Measurements from ENCODE around the gene IKZF4. TPM values are rescaled to one million over a fixed set of nuclear protein-coding genes. Genes with fewer than 3 reads are reported as not detected.

The IKZF4 gene
- total RNA-seq, 2 donors from 2014 or later, result 2.6 to 3.9 TPM

DNA sequence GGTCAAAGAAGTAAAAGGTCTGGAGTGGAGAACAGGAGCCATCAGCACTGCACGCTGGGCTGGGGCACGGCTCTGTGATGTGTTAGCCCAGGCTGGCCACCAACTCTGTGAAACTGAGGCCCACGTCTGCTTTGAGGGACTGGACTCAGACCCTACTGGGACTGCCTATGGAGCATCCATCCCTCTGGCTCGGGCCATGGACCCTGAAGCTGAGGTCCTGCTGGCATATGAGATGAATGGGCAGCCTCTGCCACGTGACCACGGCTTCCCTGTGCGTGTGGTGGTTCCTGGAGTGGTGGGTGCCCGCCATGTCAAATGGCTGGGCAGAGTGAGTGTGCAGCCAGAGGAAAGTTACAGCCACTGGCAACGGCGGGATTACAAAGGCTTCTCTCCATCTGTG is 16.6 kb upstream of the IKZF4 start:
- Histone ChIP-seq H3K9me3 (no peaks in the 10 kb centered on the region), H3K4me3 (no peak overlapping the region), H3K36me3 (peaks cover 9% of the 10 kb centered on the region), H3K27me3 (no peaks in the 10 kb centered on the region), H3K27ac (no peak overlapping the region), H3K4me1 (peaks cover 0 to 12% of the 10 kb centered on the region in 2 donors)
- DNase-seq (ENCODE audit: low spot score), result no peak
- no peak for TF ChIP-seq CTCF (IDR thresholded peaks at IDR 0.05)

GRCh38 chr12:56007564-56008559 is 13.0 kb upstream of the IKZF4 start:
- Histone ChIP-seq H3K36me3 (peaks cover 9% of the 10 kb centered on the region), H3K4me1 (peaks cover 0 to 12% of the 10 kb centered on the region in 2 donors), H3K4me3 (peak overlapping the region; percentile 88 to 99), H3K9me3 (no peaks in the 10 kb centered on the region), H3K27me3 (no peaks in the 10 kb centered on the region), H3K27ac (peak overlapping the region; percentile 92 to 97)
- TF ChIP-seq CTCF (IDR thresholded peaks at IDR 0.05), result no peak
- no peak for DNase-seq (ENCODE audit: low spot score)

GRCh38 chr12:56010111-56010570 is 10.7 kb upstream of the IKZF4 start:
- no peak for DNase-seq (ENCODE audit: low spot score)
- no peak for TF ChIP-seq CTCF (IDR thresholded peaks at IDR 0.05)
- H3K27me3 ChIP-seq, result no peaks in the 10 kb centered on the region

DNA sequence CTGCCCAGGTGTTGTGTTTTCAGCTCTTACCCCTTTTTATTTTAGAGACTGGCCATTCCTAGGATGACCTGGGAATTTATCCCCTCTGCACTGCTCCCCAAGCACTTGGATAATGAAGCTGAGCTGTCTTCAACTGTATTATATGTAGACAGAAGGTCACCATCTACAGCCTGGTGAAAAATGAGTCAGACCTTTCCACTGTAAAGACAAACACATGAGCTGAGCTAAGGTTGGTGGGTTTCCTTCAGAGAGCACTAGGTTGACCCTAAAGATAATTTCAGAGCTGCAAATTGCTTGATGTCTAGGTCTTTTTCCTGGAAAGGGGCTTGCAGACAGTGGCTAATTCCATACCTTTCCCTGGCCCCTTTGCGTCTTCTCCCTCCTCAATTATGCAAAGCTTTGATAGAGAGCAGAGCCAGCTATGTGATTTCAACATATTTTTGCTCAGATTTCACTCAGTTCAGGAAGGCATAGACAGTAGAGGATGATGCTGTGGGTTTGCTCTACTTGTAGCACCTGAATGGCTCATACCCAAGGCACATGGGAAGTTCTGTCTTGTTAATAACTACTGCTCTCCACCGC is 9.2 kb upstream of the IKZF4 start:
- H3K4me1 ChIP-seq, result peaks cover 0 to 12% of the 10 kb centered on the region in 2 donors
- no peak overlapping the region for H3K27ac ChIP-seq
- TF ChIP-seq CTCF (IDR thresholded peaks at IDR 0.05), result no peak
- H3K4me3 ChIP-seq, result no peak overlapping the region
- H3K36me3 ChIP-seq, result no peaks in the 10 kb centered on the region
- no peaks in the 10 kb centered on the region for H3K9me3 ChIP-seq
- no peak for DNase-seq (ENCODE audit: low spot score)
- no peaks in the 10 kb centered on the region for H3K27me3 ChIP-seq

More at GRCh38 chr12:56010111-56010570, 10.7 kb upstream of the IKZF4 start:
- H3K4me3 ChIP-seq, result no peak overlapping the region
- no peaks in the 10 kb centered on the region for H3K36me3 ChIP-seq
- H3K27ac ChIP-seq, result no peak overlapping the region
- H3K9me3 ChIP-seq, result no peaks in the 10 kb centered on the region
- peaks cover 0 to 12% of the 10 kb centered on the region in 2 donors for H3K4me1 ChIP-seq

- peaks cover 0 to 1% of the 10 kb centered on the region in 2 donors for H3K4me1 ChIP-seq
Observed at GRCh38 chr12:56013482-56013881, 7.4 kb upstream of the IKZF4 start.

More at GRCh38 chr12:56013482-56013881, 7.4 kb upstream of the IKZF4 start:
- DNase-seq (ENCODE audit: low spot score), result no peak
- H3K27ac ChIP-seq, result no peak overlapping the region
- H3K4me3 ChIP-seq, result no peak overlapping the region
- TF ChIP-seq CTCF (IDR thresholded peaks at IDR 0.05), result no peak
- H3K9me3 ChIP-seq, result no peaks in the 10 kb centered on the region
- H3K27me3 ChIP-seq, result no peaks in the 10 kb centered on the region
- H3K36me3 ChIP-seq, result no peaks in the 10 kb centered on the region
